GM19438 (cell line): Measurements from ENCODE around the gene VWA8.

Source experiments
- ATAC-seq: cut with Tn5 transposase; IDR thresholded peaks from one replicate; pipeline ENCODE4 v1.9.1; 2021; ENCODE audit warnings: low read depth; ENCODE audit not compliant: unreplicated experiment

VWA8 gene

GRCh38 chr13:41697578-41697977, 263.3 kb downstream of the VWA8 start:
- no peak for ATAC-seq

DNA sequence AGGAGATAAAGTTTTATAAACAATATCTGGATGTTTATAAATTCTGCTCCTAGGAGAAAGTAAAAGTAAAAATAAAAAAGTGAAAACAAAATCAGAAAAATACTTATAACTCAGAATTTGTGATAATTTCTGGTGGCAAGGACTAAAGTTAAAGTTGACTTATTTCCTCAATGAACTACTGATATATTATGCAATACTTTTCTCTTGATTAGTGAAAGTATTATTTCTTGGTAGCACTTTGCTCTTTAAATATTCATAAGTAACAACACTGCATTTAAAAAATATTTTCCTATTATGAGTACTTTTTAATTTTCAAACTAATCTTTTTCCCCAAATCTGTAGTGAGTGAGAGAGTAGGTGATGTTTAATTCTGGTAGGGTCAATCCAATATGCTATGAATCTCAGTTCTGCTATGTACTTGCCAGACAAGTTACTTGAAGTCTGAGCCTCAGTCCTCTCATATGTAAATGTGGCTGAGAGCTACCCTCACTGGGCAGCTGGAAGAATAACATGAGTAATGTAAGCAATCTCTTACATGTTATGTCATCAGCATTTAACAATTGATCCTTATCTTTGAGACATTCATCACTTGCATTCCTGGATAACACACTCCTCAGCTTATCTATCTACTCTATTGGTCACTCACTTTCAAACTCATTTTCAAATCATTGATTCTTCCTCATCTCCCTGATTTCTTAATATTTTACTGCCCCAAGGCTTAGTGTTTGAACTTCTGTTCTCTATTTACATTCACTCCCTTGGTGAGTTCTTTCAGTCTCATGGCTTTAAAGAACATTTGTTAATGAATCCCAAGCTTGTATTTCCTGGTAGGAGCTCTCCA, 264.5 kb downstream of the VWA8 start:
- ATAC-seq, result no peak

- no peak for ATAC-seq
Observed at GRCh38 chr13:41694545-41695301, 266.2 kb downstream of the VWA8 start.

DNA sequence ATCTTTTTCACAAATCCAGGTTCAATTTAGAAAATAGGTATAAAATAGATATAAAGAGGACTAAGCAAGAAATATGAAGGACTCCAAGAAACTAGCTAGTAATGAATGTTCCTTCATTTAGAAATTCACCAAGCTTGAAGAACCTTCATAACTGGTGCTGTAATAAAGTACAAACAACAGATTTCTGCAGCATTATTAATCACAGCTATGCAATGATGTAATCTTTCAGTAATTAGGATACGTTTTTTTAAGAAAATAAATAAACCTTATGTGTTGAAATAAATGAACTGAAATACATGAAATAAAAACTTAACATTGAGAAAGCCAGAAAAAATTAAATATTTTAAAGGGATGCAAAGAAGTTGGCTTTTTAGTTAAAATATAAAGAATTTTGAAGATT, 267.5 kb downstream of the VWA8 start:
- no peak for ATAC-seq

- ATAC-seq, result no peak
Observed at GRCh38 chr13:41691274-41691673, 269.6 kb downstream of the VWA8 start.

DNA sequence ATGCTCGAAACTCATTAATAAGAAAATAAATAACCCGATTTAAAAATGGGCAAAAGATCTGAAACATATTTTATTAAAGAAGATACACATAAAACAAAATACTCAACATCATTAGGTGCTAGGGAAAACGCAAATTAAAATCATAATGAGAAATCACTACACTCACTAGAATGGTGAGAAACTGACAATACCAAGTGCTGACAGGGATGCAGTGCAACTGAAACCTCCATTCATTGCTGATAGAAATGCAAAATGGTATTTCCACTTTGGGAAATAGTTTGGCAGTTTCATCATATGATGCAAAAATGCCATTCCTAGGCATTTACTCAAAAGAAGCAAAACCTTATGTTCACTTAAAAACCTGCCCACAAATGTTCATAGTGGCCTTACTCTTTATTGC, 278.1 kb downstream of the VWA8 start:
- ATAC-seq, result no peak

DNA sequence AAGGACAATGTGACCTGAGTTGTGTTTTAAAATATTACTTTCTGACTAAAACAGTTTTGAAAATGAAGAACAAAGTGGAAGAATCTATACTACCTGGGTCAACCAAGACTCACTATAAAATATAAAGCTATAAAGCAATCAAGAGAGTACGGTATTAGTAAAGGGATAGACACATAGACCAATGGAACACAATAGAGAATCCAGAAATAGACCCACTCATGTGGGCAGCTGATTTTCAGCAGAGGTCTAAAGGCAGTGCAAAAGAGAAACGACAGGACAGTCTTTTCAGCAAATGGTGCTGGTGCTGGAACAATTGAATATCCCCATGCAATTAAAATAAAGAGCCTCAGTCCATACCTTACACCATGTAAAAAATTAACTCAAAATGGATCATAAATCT, 278.9 kb downstream of the VWA8 start:
- no peak for ATAC-seq

GRCh38 chr13:41681587-41681986, 279.3 kb downstream of the VWA8 start:
- ATAC-seq, result no peak

GRCh38 chr13:41680900-41681299, 280.0 kb downstream of the VWA8 start:
- no peak for ATAC-seq

DNA sequence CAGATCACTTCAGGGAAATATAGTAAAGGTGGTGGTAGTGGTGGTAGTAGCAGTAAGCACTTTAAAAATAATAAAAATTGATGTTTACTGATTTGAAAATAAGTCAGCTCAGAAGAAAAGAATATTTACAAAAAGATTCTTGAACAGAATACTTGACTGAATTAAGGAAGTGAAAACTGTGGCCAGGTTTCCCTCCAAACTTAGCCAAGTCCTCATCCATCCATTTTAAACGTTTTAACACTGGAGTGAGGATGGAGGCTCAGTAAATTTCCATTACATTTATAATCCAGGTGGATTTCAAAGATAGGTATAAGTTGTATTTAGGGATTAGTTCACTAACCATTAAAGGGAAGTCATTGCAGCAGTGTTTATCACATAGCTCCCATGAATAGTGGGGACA, 282.1 kb downstream of the VWA8 start:
- ATAC-seq, result no peak

DNA sequence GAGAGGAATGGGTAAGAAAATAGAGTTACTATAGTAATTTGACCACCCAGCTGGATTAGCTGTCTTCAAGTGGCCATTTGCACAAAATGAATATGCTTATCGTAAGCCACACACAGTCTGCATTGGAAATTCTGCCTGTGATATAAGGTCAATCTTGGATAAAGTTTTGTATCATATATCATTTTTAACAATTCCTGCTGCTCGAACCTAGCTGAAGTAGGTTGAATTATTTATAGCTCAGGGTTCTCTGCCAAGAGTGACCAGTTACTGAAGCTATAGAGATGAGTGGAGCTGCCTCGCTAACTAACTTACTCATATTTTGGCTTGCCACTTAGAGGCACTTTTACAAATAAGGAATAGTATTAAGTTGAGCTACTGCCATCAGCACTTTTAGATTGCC, 282.7 kb downstream of the VWA8 start:
- no peak for ATAC-seq

DNA sequence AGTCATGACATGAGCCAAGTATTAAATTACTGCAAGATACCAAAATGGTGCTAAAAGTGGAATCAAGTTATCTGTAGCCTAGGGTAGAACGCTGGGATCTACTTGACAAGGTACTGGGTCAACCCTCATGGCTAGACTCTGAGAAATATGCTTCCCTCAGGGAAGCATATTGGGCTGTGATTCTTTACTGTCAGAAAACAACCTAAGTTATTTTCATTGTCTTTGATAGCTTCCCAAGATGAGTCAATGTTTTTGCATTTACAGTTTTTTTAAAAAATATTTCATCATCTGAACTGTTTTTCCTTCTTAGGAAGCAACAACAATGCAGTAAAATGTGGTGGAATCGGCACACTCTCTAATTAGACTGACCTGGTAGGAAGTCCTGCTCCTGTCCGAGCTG, 285.6 kb downstream of the VWA8 start:
- ATAC-seq, result no peak

- no peak for ATAC-seq
Observed at GRCh38 chr13:41674246-41674645, 286.7 kb downstream of the VWA8 start.

DNA sequence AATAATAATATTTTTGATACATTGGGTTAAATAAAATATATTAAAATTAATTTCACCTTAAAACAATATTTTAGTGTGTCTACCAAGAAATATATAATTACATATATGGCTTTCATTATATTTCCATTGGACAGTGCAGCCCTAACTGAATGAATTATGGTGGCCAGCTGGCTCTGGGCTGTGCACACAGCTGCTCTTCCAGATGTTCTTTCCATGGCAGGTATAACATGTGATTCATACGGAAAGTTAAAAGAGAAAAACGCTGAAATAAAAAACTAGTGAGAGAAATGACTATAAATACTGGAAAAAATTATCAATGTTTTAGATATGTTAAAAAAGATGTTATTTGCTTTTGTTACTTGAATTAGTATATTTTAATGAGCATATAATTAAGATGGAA, 287.3 kb downstream of the VWA8 start:
- no peak for ATAC-seq

DNA sequence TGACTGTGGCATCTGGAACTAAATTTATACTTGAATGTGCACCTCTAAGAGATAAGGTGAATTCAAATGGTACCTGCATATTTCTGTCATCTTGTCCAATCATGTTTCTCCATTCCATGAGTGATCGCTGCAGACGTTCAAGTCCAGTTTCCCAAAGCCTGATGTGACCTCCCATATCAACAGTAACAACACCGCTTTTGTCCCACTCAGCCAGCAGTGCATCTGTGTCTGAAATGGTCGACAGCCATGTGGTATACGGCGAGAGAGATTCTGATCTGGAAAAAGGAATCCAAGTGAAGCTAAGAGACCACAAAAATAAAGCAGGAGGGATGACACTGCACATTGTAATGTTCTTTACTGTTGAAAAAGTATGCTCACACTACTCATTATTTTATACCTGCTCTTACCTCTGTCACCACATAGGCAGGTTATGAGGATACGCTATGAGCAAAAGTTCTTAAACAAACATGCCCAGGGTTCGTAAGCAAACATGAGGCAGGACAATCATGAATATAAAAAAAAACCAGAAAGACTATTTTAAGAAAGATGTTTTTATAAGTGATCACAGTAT, 290.0 kb downstream of the VWA8 start:
- no peak for ATAC-seq

DNA sequence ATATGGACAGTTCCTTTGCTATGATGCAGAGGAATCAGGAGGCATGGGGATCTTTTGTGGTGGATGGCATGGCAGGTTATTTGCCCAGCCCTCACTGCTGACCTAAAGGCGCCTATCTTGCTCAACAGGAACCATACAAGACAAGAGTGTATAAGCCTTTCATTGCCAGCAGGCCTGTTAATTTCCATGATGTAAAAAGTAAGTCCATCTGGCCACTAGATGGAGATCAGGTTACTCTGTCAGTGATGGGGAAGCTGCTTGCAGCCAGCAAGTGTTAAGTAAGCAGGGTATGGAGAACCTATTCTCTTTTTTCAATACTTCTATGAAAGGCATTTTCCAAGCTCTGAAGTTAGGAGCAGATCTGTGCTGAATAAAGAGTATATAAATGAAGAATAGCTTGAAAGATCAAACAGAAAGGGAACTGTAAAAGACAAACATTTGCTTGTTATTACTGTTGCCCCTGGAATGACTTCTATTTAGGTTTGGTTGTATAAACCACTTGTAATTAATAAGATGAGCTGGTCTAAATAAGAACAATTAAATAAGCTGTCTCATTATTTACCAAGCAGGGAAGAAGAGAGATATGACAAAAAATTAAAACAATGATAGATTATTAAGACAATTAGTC, 292.7 kb downstream of the VWA8 start:
- ATAC-seq, result no peak

DNA sequence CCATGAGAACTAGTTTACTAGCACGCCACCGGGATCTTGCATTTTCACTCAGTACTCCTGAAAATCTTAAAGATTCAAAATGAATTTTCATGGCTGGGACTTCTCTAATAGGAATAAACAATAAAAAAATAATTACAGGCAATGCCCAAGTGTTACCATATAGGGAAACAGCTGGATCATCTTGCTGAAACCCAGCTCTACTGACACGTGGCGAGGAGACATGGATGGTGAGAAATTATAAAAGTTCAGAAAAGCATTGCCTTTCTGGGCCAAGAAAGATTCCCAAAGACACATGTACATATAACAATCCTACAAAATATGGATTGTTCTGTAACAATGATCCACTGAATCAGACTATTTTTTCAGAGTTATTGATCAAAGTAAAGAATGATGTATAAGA, 294.3 kb downstream of the VWA8 start:
- no peak for ATAC-seq

GRCh38 chr13:41660411-41660810, 300.5 kb downstream of the VWA8 start:
- no peak for ATAC-seq

- ATAC-seq, result no peak
Observed at GRCh38 chr13:41658057-41658661, 302.8 kb downstream of the VWA8 start.

- ATAC-seq, result no peak
Observed at GRCh38 chr13:41655997-41656396, 304.9 kb downstream of the VWA8 start.

DNA sequence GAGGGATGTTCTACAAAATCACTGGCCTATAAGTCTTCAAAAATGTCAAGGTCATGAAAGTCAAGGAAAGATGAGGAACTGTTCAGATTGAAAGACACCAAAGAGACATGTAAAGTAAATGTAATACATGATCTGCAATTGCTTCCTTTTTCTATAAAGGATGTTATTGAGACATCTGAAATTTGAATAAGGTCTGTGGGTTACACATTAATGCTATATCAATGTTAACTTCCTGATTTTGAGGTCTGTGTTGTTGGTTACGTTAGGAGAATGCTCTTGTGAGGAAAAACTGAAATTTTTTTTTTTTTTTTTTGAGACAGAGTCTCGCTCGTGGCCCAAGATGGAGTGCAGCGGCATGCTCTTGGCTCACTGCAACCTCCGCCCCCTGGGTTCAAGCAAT, 306.1 kb downstream of the VWA8 start:
- ATAC-seq, result no peak
